ENCODE measurements around the gene ZNF611.

DNA sequence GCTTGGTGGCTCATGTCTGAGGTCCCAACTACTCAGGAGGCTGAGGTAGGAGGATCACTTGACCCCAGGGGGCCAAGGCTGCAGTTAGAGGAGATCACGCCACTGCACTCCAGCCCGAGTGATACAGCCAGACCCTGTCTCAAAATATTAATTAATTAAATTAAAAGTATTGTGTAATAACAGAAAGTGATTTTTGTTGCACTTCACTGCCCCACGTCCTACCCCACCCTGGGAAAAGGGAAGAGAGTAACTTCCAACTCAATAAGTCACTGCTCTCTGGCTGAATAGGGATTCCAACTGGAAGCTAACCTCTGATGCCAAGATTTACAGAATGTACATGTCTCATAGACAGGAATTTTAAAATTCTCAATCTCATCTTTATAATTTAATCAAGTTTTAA is 47.2 kb downstream of the ZNF611 start:
- TF ChIP-seq, protein P1, sequence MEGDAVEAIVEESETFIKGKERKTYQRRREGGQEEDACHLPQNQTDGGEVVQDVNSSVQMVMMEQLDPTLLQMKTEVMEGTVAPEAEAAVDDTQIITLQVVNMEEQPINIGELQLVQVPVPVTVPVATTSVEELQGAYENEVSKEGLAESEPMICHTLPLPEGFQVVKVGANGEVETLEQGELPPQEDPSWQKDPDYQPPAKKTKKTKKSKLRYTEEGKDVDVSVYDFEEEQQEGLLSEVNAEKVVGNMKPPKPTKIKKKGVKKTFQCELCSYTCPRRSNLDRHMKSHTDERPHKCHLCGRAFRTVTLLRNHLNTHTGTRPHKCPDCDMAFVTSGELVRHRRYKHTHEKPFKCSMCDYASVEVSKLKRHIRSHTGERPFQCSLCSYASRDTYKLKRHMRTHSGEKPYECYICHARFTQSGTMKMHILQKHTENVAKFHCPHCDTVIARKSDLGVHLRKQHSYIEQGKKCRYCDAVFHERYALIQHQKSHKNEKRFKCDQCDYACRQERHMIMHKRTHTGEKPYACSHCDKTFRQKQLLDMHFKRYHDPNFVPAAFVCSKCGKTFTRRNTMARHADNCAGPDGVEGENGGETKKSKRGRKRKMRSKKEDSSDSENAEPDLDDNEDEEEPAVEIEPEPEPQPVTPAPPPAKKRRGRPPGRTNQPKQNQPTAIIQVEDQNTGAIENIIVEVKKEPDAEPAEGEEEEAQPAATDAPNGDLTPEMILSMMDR (IDR thresholded peaks at IDR 0.05) = no peak
- TF ChIP-seq POLR2AphosphoS5 (IDR thresholded peaks at IDR 0.05) (no peak), EP300 (IDR thresholded peaks at IDR 0.05) (no peak)

Data from esophagus muscularis mucosa (tissue), 4 donors.